Sigmoid colon (tissue), 7 donors: ENCODE measurements around the gene LMO7. TPM values are rescaled to one million over a fixed set of nuclear protein-coding genes. Genes with fewer than 3 reads are reported as not detected.

ENCODE experiments used
- DNase-seq: peaks from one replicate; pipeline ENCODE4 v3.0.0-alpha.2; 2019
- H3K27ac ChIP-seq, 4 donors: fragments of 200-600 bp; sonication (generic); one replicate each; pipeline ENCODE4 v1.5.1; 2016 to 2019; ENCODE audit warnings: mild to moderate bottlenecking in 1 of 4
- H3K27me3 ChIP-seq, 3 donors: fragments of 200-600 bp; sonication (generic); one replicate each; pipeline ENCODE4 v1.5.1; 2019; ENCODE audit warnings: mild to moderate bottlenecking in 1 of 3
- H3K36me3 ChIP-seq, 4 donors: fragments of 200-600 bp; sonication (generic); one replicate each; pipeline ENCODE4 v1.5.1; 2016 to 2019
- H3K4me1 ChIP-seq, 4 donors: fragments of 200-600 bp; sonication (generic); one replicate each; pipeline ENCODE4 v1.5.1; 2017 to 2019
- H3K4me3 ChIP-seq, 4 donors: fragments of 200-600 bp; sonication (generic); one replicate each; pipeline ENCODE4 v1.5.1; 2017 to 2019; ENCODE audit warnings: mild to moderate bottlenecking in 2 of 4, moderate library complexity in 1 of 4
- H3K9me3 ChIP-seq, 4 donors: fragments of 200-600 bp in 3 of 4; sonication (generic) in 3 of 4; one replicate each; pipeline versions ENCODE4 v1.5.1 to v1.6.1; 2013 to 2019
- CTCF ChIP-seq, 4 experiments: fragments of 450-650 bp in 3 of 4; fragments of 200-600 bp in 1 of 4; IDR thresholded peaks; one replicate each; pipeline ENCODE4 v1.5.1; 2016 to 2019; ENCODE audit warnings: antibody characterized with exemption in 4 of 4, mild to moderate bottlenecking in 3 of 4, moderate library complexity in 2 of 4
- EP300 ChIP-seq, 4 donors: sonication (generic); formaldehyde crosslinking; IDR thresholded peaks; one replicate each; pipeline ENCODE4 v1.6.1; 2017; ENCODE audit warnings: antibody characterized with exemption in 4 of 4
- POLR2A ChIP-seq, 2 donors: fragments of 450-650 bp; IDR thresholded peaks; one replicate each; pipeline ENCODE4 v1.6.1; 2016; ENCODE audit warnings: antibody characterized with exemption in 2 of 2, mild to moderate bottlenecking in 2 of 2, moderate library complexity in 2 of 2
- POLR2AphosphoS5 ChIP-seq, 4 donors: sonication (generic); formaldehyde crosslinking; IDR thresholded peaks; one replicate each; pipeline ENCODE4 v1.6.1; 2017; ENCODE audit warnings: antibody characterized with exemption in 4 of 4
- WGBS, 2 donors: extraction: QIAGEN DNeasy Blood & Tissue Kit; methylation state at CpG; one replicate each; pipeline ENCODE4 v1.1.7; 2013; 5-methylcytosine and 5-hydroxymethylcytosine counted together
- intact Hi-C: fragments of 100-400 bp; cut with DNase I; formaldehyde crosslinking; loops from one replicate; pipeline ENCODE4 v1.15.1; 2023
- polyA plus RNA-seq, 3 donors: library from polyadenylated mRNA; stranded (reverse); fragments of 200-250 nt; gene quantifications; one replicate each; pipeline ENCODE4 v1.2.3, GENCODE V29; 2013
- total RNA-seq, 4 donors: library from RNA; depleted of rRNA; stranded (reverse); fragments of >200 nt; gene quantifications; one replicate each; pipeline ENCODE4 v1.1.0, GENCODE V29; 2016
- donor health status: healthy with polysubstance abuse.
- donor health status: Bipolar disorder and iron deficiency.
- donor health status: healthy.

Gene LMO7
- total and polyA plus RNA-seq, 7 donors = 5.0 to 66.4 (median 19.4) TPM

- 0 to 100% methylated on average over 1 of the region's 1 CpG for WGBS, 2 donors
- TF ChIP-seq POLR2AphosphoS5 (IDR thresholded peaks at IDR 0.05) = no peak
- TF ChIP-seq CTCF (IDR thresholded peaks at IDR 0.05) = no peak
- TF ChIP-seq POLR2A (IDR thresholded peaks at IDR 0.05) = no peak
- TF ChIP-seq EP300 (IDR thresholded peaks at IDR 0.05) = no peak
- H3K4me3 ChIP-seq = no peak overlapping the region
- no peak overlapping the region for H3K27ac ChIP-seq
- peaks cover 0 to 10% (median 3%) of the 10 kb centered on the region in 4 donors for H3K4me1 ChIP-seq
- H3K27me3 ChIP-seq = no peaks in the 10 kb centered on the region
- intact Hi-C loops = no loop called here
- H3K9me3 ChIP-seq = peaks cover 0 to 3% (median 1%) of the 10 kb centered on the region in 4 donors
- no peaks in the 10 kb centered on the region for H3K36me3 ChIP-seq
- DNase-seq = no peak
These were observed 146.9 kb downstream of the LMO7 start for GRCh38 chr13:75782985-75783384.

- H3K27ac ChIP-seq = no peak overlapping the region
- intact Hi-C loops = no loop called here
- H3K4me1 ChIP-seq = peaks cover 0 to 16% (median 6%) of the 10 kb centered on the region in 4 donors
- no peak for DNase-seq
- H3K4me3 ChIP-seq = no peak overlapping the region
- H3K27me3 ChIP-seq = no peaks in the 10 kb centered on the region
- TF ChIP-seq POLR2AphosphoS5 (IDR thresholded peaks at IDR 0.05) = no peak
- TF ChIP-seq CTCF (IDR thresholded peaks at IDR 0.05) = no peak
- no peak for TF ChIP-seq POLR2A (IDR thresholded peaks at IDR 0.05)
- no peak for TF ChIP-seq EP300 (IDR thresholded peaks at IDR 0.05)
- 7 to 63% methylated on average over 3 of the region's 3 CpGs for WGBS, 2 donors
- H3K36me3 ChIP-seq = no peaks in the 10 kb centered on the region
- peaks cover 0 to 3% (median 1%) of the 10 kb centered on the region in 4 donors for H3K9me3 ChIP-seq
These were observed 147.9 kb downstream of the LMO7 start for GRCh38 chr13:75784003-75784402.

DNA sequence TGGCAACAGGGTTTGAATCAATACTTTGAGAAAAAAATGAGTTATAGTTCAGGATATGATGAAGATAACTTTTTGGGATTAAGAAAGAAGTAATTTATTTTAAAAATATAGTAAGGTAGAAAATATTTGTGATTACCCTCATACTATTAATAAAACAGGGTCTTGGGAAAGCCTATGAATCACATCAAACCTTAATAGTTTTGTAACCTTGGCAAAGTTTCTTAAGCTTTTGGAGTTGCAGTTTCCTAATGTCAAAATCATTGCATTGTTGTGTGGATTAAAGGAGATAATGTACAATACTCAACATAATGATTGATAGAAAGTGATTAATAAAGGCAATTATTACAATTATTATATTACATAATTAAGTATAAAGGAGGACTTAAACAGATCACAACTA, 149.0 kb downstream of the LMO7 start:
- no peak overlapping the region for H3K27ac ChIP-seq

GRCh38 chr13:75787249-75787928, 151.3 kb downstream of the LMO7 start:
- TF ChIP-seq EP300 (IDR thresholded peaks at IDR 0.05) = no peak
- TF ChIP-seq POLR2AphosphoS5 (IDR thresholded peaks at IDR 0.05) = no peak
- no peak for TF ChIP-seq CTCF (IDR thresholded peaks at IDR 0.05)
- no peak for TF ChIP-seq POLR2A (IDR thresholded peaks at IDR 0.05)
- H3K9me3 ChIP-seq = no peaks in the 10 kb centered on the region
- H3K27ac ChIP-seq = no peak overlapping the region
- peaks cover 0 to 16% (median 6%) of the 10 kb centered on the region in 4 donors for H3K4me1 ChIP-seq
- H3K36me3 ChIP-seq = no peaks in the 10 kb centered on the region
- intact Hi-C loops = no loop called here
- WGBS, 2 donors = 84% methylated on average over 7 of the region's 7 CpGs
- no peak overlapping the region for H3K4me3 ChIP-seq
- DNase-seq = no peak
- no peaks in the 10 kb centered on the region for H3K27me3 ChIP-seq

More for the DNA sequence above, 149.0 kb downstream of the LMO7 start:
- Histone ChIP-seq H3K4me3 (no peak overlapping the region), H3K36me3 (no peaks in the 10 kb centered on the region), H3K4me1 (peaks cover 0 to 16% (median 6%) of the 10 kb centered on the region in 4 donors), H3K27me3 (no peaks in the 10 kb centered on the region), H3K9me3 (peaks cover 0 to 3% (median under 1%) of the 10 kb centered on the region in 4 donors)
- intact Hi-C loops = no loop called here
- DNase-seq = no peak
- TF ChIP-seq EP300 (IDR thresholded peaks at IDR 0.05) (no peak), POLR2A (IDR thresholded peaks at IDR 0.05) (no peak), CTCF (IDR thresholded peaks at IDR 0.05) (no peak), POLR2AphosphoS5 (IDR thresholded peaks at IDR 0.05) (no peak)
